ENCODE data around the gene ZNF641.
"Not testable (repeated sequence)": the region's sequence is repeated elsewhere in the genome, so short reads cannot be mapped to it uniquely, and the experiment has no call there.

Gene ZNF641

GRCh38 chr12:48333680-48334079 is 17.0 kb downstream of the ZNF641 start:
- DNase-seq = not testable (repeated sequence)

- DNase-seq = no peak
Measured at GRCh38 chr12:48331399-48331798, 19.3 kb downstream of the ZNF641 start.

- no peak for DNase-seq
Measured at GRCh38 chr12:48329199-48329939, 21.4 kb downstream of the ZNF641 start.

GRCh38 chr12:48316491-48316890 is 34.2 kb downstream of the ZNF641 start:
- no peak for DNase-seq

- DNase-seq = no peak
Measured at GRCh38 chr12:48311313-48311712, 39.4 kb downstream of the ZNF641 start.

GRCh38 chr12:48307269-48307668 is 43.5 kb downstream of the ZNF641 start:
- no peak for DNase-seq

- DNase-seq = no peak
Measured at GRCh38 chr12:48305190-48305589, 45.5 kb downstream of the ZNF641 start.

- no peak for DNase-seq
Measured at GRCh38 chr12:48302161-48302911, 48.4 kb downstream of the ZNF641 start.

GRCh38 chr12:48300774-48301173 is 49.9 kb downstream of the ZNF641 start:
- no peak for DNase-seq

- no peak for DNase-seq
Measured at GRCh38 chr12:48296586-48297282, 54.0 kb downstream of the ZNF641 start.

GRCh38 chr12:48292040-48292439 is 58.7 kb downstream of the ZNF641 start:
- DNase-seq = no peak

- DNase-seq = no peak
Measured at GRCh38 chr12:48291511-48291910, 59.2 kb downstream of the ZNF641 start.

- no peak for DNase-seq
Measured at GRCh38 chr12:48288387-48289268, 62.1 kb downstream of the ZNF641 start.

Data from NCI-H187 treated with DMSO at 0.1 percent for 48 hours (cell line).